ENCODE data around the gene CWC27.
"Not testable (repeated sequence)": the region's sequence is repeated elsewhere in the genome, so short reads cannot be mapped to it uniquely, and the experiment has no call there.

Gene CWC27

GRCh38 chr5:64789457-64789856 is 20.7 kb downstream of the CWC27 start:
- DNase-seq, result no peak

GRCh38 chr5:64790210-64790609 is 21.5 kb downstream of the CWC27 start:
- DNase-seq, result no peak

DNA sequence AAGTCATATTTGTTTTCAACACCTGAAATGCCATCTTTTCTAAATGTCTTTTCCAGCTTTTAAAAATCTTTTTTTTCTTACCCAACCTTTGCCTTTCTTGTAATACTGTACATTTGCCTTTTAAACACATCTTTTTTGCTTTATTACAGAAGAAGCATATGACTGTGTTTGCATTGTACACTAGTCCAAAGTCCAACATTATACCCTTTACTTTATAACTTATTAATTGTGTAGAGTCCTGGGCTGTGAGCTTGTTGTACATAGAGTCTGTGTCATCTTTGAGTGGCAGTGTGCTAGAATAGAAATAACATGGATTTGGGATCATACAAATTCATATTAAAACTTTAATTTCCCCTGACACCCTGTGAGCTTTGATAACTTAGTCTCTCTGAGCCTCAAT is 23.7 kb downstream of the CWC27 start:
- no peak for DNase-seq

DNA sequence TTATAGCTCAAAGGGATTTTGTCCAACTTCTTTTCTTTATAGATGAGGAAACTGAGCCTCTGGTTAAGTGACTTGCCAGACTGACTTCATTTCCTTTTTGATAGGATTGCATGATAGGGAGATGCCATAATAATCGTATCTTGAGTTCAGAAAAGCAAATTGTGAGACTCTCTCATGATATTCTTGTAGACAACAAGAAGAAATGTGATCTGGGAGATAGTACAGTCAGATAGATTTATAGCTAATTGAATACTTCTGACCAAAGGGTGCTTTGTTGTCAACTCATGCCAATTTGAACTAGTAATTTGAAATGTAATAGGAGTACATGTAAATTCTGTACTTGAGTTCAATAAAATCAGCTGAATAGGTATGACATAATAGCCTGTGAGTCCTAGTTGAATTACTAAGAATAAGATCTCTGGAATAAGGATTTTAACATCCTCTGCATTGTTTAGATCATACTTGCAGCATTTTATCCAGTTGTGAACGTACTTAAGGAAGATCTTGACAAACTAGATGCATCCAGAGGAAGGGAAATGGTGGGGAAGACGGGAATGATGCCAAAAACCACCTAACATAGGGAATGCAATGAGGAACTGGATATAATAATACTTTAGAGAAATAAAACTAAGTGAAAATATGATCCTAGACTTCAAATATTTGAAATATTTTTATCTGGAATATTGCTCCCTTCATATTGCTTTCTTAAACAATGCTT is 25.5 kb downstream of the CWC27 start:
- no peak for DNase-seq

- no peak for DNase-seq
Measured at GRCh38 chr5:64796301-64796700, 27.6 kb downstream of the CWC27 start.

DNA sequence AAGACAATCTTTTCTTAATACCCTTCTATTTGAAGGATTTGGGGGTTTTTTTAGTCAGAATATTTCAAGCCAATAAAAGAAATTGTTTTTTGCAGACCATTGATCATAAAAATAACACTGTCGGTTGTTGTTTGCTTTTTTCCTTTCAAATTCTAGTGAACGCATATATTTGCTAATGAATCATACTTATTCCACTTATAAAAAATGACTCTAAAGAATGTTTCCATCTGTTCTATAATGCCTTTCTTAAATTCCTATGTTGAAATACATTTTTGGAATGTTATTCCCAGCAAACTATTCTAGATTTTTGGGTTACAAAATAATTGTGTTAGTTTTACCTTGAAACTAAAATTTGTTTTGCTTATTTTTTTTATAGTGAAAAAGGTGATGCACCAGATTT is 32.2 kb downstream of the CWC27 start:
- DNase-seq, result no peak

DNA sequence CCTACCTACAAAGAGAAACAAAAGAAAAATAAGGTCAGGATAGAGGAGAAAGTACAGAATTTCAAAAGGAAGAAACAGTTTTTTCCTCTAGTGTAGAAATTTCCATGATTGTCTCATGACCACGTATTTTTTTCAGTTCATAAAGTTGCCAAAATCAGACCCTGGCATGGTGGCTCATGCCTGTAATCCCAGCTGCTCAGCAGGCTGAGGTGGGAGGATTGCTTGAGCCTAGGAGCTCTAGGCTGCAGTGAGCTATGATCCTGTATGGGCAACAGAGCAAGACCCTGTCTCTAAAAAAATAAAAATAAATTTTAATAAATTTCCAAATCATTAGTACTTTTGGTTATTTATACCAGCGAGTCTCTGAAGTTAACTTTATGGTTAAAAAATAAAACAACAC is 37.8 kb downstream of the CWC27 start:
- DNase-seq, result no peak

- DNase-seq, result no peak
Measured at GRCh38 chr5:64807520-64807919, 38.8 kb downstream of the CWC27 start.

GRCh38 chr5:64811050-64811640 is 42.4 kb downstream of the CWC27 start:
- DNase-seq, result peak; percentile 10

DNA sequence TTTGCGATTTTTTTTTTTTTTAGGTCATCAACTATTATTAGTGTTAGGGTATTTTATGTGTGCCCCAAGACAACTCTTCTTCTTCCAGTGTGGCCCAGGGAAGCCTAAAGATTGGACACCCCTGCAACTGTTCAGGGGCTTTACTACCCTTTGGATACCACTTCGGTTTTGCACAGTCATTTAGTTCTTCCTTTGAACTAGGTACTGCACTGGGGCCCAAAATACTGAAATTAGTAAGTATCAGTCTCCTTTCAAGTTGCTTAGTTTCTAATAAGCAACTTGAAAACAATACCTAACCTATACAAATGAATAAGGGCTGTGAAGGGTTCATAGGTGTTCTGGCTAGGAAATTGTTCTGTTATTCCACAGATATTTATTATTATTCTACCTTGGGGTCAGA is 45.3 kb downstream of the CWC27 start:
- no peak for DNase-seq

DNA sequence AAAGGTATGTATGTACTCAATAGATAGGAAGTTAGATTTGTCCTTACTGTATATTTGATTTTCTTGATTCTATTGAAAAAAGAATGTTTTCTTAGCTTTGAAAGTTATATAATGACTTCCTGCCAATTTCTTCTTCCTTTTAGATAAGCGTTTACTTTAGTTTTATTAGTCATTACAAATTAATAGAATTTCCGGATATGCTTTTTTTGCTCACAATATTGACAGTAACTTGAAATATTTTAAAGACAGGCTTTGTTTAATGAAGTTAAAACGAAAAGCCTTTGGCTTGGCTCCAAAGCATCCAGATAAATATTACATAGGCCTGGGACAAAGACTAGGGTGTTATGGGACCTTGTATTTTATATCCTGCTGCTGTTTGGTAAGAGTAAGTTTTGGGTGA is 49.5 kb downstream of the CWC27 start:
- no peak for DNase-seq

- DNase-seq, result not testable (repeated sequence)
Measured at GRCh38 chr5:64819345-64819744, 50.6 kb downstream of the CWC27 start.

- DNase-seq, result no peak
Measured at GRCh38 chr5:64822320-64822719, 53.6 kb downstream of the CWC27 start.

DNA sequence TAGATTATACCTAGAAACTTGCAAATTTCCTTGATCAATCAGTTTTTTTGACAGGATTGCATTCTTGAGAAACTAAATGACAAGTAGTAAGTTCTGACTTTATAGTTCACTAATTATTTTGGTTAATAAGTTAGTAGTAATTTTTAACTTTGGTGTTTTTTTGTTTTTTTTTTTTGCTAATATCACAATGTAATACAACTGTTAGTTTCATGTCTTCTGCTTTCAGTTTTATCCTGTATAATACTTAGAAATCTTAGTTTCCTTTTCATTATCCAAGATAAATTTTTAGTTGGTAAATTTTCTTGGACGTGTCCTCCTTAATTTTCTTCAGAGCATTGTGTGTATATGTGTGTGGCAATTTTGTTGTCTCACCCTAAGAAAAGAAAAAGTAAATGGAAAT is 57.8 kb downstream of the CWC27 start:
- DNase-seq, result no peak

GRCh38 chr5:64827703-64828102 is 59.0 kb downstream of the CWC27 start:
- no peak for DNase-seq

GRCh38 chr5:64830650-64831049 is 61.9 kb downstream of the CWC27 start:
- not testable (repeated sequence) for DNase-seq

- no peak for DNase-seq
Measured at GRCh38 chr5:64831996-64832395, 63.3 kb downstream of the CWC27 start.

DNA sequence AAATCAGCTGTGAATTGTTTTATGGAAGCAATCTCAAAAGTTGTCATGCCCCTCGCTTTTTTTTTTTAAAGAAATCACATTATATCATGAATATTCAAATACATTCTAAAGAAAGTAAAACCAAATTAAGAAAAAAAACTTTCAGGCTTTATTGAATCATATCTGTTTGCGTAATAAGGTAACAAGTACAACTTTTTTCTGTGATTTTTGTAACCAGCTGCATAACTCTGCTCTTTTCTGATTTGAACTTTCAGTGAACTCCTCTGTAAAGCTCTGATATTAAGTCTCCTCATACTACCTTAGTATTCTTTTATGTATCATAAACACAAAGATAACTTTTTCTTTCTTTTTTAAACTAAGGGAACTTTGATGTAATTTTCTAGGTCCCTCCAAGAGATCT is 65.3 kb downstream of the CWC27 start:
- DNase-seq, result no peak

DNA sequence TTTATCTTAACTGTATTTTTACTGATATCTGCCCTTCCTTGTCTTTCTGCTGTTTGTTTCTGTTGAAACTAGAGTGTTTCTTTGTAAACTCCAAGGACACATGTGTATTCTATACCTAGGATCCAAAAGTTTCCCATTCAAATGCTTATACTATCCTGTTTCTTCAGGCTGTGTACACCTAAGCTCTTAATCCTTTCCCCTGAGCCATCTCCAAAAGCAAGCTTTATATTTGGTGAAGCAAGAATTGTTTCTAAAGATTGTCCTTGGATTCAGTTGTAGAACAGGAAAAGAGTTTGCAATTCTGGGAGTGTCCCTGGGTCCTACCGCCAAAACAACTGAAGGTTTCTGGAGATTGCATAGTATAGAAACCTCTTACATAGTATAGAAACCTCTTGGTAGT is 65.9 kb downstream of the CWC27 start:
- DNase-seq, result no peak

- no peak for DNase-seq
Measured at GRCh38 chr5:64835266-64835665, 66.5 kb downstream of the CWC27 start.

DNA sequence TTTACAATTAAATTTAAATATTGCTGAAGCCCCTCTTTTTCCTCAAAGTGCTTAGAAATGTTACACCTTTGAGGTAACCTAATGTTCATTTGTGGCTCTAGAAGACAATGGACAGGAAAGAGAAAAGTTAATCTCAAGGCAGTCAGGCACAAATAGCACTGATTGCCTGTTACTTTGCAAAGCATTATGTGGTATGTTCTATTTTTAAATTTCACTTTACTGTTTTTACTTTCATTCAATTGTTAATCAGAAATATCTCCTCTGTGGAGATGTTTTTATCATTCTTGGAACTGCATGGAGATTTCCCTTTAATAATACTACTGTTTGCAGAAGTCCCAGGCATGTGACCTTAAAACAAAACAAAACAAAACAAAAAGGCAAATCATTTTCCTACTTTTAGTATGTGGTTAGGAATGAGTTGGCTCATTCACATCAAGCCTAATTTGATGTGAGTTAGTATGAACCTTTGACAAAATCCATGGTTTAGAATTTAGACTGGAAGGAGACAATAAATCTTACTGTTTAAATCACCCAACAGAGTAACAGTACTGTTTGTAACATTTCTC is 67.5 kb downstream of the CWC27 start:
- DNase-seq, result no peak

- no peak for DNase-seq
Measured at GRCh38 chr5:64836786-64837185, 68.1 kb downstream of the CWC27 start.

DNA sequence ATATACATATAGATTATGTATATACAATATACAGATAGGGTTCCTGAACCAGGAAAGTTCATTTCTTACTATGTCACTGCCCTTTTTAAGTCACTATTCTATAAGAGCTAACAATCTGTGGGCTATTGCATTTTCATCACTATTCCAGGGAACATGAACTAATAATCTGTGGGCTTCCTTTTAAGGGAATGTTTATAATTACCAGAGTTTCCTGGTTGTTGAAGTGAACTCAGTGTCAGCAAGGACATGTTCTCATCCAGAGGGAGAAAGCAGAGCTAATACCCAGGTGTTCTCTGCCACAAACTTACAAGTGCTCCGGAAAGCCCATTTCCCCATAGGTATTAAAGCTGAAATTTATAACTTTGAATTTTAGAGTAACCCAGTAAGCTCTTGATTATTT is 69.6 kb downstream of the CWC27 start:
- no peak for DNase-seq

DNA sequence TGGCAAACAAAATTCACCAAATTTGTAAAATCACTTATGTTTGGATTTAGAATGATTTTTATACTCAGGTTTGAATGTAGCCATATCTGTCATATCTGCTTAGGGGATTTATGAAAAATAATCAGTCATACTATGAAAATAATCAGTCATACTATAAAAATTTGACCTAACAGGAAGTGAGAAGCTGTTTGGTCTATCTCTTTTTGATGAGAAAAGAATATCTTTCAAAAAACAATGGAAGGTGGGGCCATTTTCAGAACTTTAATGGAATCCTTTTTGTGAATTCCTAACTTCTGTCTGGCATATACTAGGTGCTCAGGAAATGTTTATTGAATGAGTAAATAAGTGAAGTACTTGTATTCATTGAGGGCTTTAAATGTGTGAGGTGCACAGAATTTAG is 70.1 kb downstream of the CWC27 start:
- no peak for DNase-seq

- peak; percentile 3 for DNase-seq
Measured at GRCh38 chr5:64839936-64840335, 71.2 kb downstream of the CWC27 start.
